ENCODE measurements around the gene COA1. TPM values are rescaled to one million over a fixed set of nuclear protein-coding genes. Genes with fewer than 3 reads are reported as not detected.
A peak's percentile ranks its signal among the peaks of the same experiment; 100 is the strongest.
"Not testable (repeated sequence)": the region's sequence is repeated elsewhere in the genome, so short reads cannot be mapped to it uniquely, and the experiment has no call there.

Gene COA1
- total and polyA plus RNA-seq, 5 donors, result 53.3 to 78.6 (median 63.2) TPM

GRCh38 chr7:43737467-43738127 is 8.3 kb upstream of the COA1 start:
- H3K9me3 ChIP-seq (ENCODE audit: control insufficient read depth, low read length), result no peaks in the 10 kb centered on the region
- H3K27me3 ChIP-seq (ENCODE audit: control insufficient read depth, insufficient read depth), result no peaks in the 10 kb centered on the region
- no peak overlapping the region for H3K4me3 ChIP-seq (ENCODE audit: low read length)
- no peak for ATAC-seq
- intact Hi-C loops (cut with DNase I), result no loop called here
- WGBS, result 89% methylated on average over 6 of the region's 6 CpGs
- DNase-seq, result no peak
- no peak overlapping the region for H3K27ac ChIP-seq (ENCODE audit: low read length)
- H3K4me1 ChIP-seq (ENCODE audit: control insufficient read depth, insufficient read depth, low read length), result peaks cover 2% of the 10 kb centered on the region

- Histone ChIP-seq H3K27me3 (ENCODE audit: control insufficient read depth, insufficient read depth) (no peaks in the 10 kb centered on the region), H3K27ac (ENCODE audit: low read length) (no peak overlapping the region), H3K4me1 (ENCODE audit: control insufficient read depth, insufficient read depth, low read length) (peaks cover 2% of the 10 kb centered on the region), H3K9me3 (ENCODE audit: control insufficient read depth, low read length) (no peaks in the 10 kb centered on the region), H3K4me3 (ENCODE audit: low read length) (no peak overlapping the region)
- DNase-seq (no peak), ATAC-seq (peak in 1 of 2 donors; percentile 29)
- WGBS, result 52% methylated on average over 2 of the region's 2 CpGs
- intact Hi-C loops (cut with DNase I), result no loop called here
Measured at GRCh38 chr7:43735802-43736603, 6.7 kb upstream of the COA1 start.

GRCh38 chr7:43735403-43735801 is 6.1 kb upstream of the COA1 start:
- intact Hi-C loops (cut with DNase I), result no loop called here
- 100% methylated on average over 1 of the region's 1 CpG for WGBS
- H3K9me3 ChIP-seq (ENCODE audit: control insufficient read depth, low read length), result no peaks in the 10 kb centered on the region
- H3K27ac ChIP-seq (ENCODE audit: low read length), result no peak overlapping the region
- no peak overlapping the region for H3K4me3 ChIP-seq (ENCODE audit: low read length)
- no peak for DNase-seq
- no peaks in the 10 kb centered on the region for H3K27me3 ChIP-seq (ENCODE audit: control insufficient read depth, insufficient read depth)
- ATAC-seq, result no peak
- H3K4me1 ChIP-seq (ENCODE audit: control insufficient read depth, insufficient read depth, low read length), result peaks cover 2% of the 10 kb centered on the region

- DNase-seq; H3K9me3 ChIP-seq (ENCODE audit: control insufficient read depth, low read length); H3K4me3 ChIP-seq (ENCODE audit: low read length); H3K4me1 ChIP-seq (ENCODE audit: control insufficient read depth, insufficient read depth, low read length); H3K27me3 ChIP-seq (ENCODE audit: control insufficient read depth, insufficient read depth); intact Hi-C loops (cut with DNase I); ATAC-seq; H3K27ac ChIP-seq (ENCODE audit: low read length): not testable (repeated sequence)
- WGBS, result 70% methylated on average over 18 of the region's 18 CpGs
Measured at GRCh38 chr7:43734575-43735332, 5.4 kb upstream of the COA1 start.

GRCh38 chr7:43731494-43731893 is 2.2 kb upstream of the COA1 start:
- ATAC-seq; intact Hi-C loops (cut with DNase I); H3K9me3 ChIP-seq (ENCODE audit: control insufficient read depth, low read length); H3K4me3 ChIP-seq (ENCODE audit: low read length); H3K27me3 ChIP-seq (ENCODE audit: control insufficient read depth, insufficient read depth); H3K4me1 ChIP-seq (ENCODE audit: control insufficient read depth, insufficient read depth, low read length); H3K27ac ChIP-seq (ENCODE audit: low read length); DNase-seq: not testable (repeated sequence)
- WGBS, result 82% methylated on average over 3 of the region's 3 CpGs

GRCh38 chr7:43729924-43730248 is 563 bp upstream of the COA1 start:
- WGBS, result 13% methylated on average over 4 of the region's 4 CpGs
- ATAC-seq, result peak; percentile 5 to 28
- Histone ChIP-seq H3K27me3 (ENCODE audit: control insufficient read depth, insufficient read depth) (no peaks in the 10 kb centered on the region), H3K4me1 (ENCODE audit: control insufficient read depth, insufficient read depth, low read length) (peaks cover 3% of the 10 kb centered on the region), H3K27ac (ENCODE audit: low read length) (peak overlapping the region; percentile 55), H3K9me3 (ENCODE audit: control insufficient read depth, low read length) (no peaks in the 10 kb centered on the region), H3K4me3 (ENCODE audit: low read length) (peak overlapping the region; percentile 81)
- no peak for DNase-seq
- intact Hi-C loops (cut with DNase I), result loop anchor here in 1 of 4 donors (10.0 kb wide), 1 partner anchor 105 kb away; no protein-coding TSS in a partner anchor

- Histone ChIP-seq H3K27ac (ENCODE audit: low read length) (no peak overlapping the region), H3K4me1 (ENCODE audit: control insufficient read depth, insufficient read depth, low read length) (peaks cover 3% of the 10 kb centered on the region), H3K27me3 (ENCODE audit: control insufficient read depth, insufficient read depth) (no peaks in the 10 kb centered on the region), H3K9me3 (ENCODE audit: control insufficient read depth, low read length) (no peaks in the 10 kb centered on the region), H3K4me3 (ENCODE audit: low read length) (no peak overlapping the region)
- 80% methylated on average over 1 of the region's 1 CpG for WGBS
- ATAC-seq, result no peak
- DNase-seq, result no peak
- intact Hi-C loops (cut with DNase I), result loop anchor here in 1 of 4 donors (10.0 kb wide), 1 partner anchor 107 kb away; no protein-coding TSS in a partner anchor
Measured at GRCh38 chr7:43727494-43727893, 1.8 kb downstream of the COA1 start.

GRCh38 chr7:43727003-43727402 is 2.3 kb downstream of the COA1 start:
- Histone ChIP-seq H3K9me3 (ENCODE audit: control insufficient read depth, low read length) (no peaks in the 10 kb centered on the region), H3K4me1 (ENCODE audit: control insufficient read depth, insufficient read depth, low read length) (peaks cover 3% of the 10 kb centered on the region), H3K4me3 (ENCODE audit: low read length) (no peak overlapping the region), H3K27ac (ENCODE audit: low read length) (no peak overlapping the region), H3K27me3 (ENCODE audit: control insufficient read depth, insufficient read depth) (no peaks in the 10 kb centered on the region)
- 89% methylated on average over 5 of the region's 5 CpGs for WGBS
- ATAC-seq, result no peak
- intact Hi-C loops (cut with DNase I), result loop anchor here in 1 of 4 donors (10.0 kb wide), 1 partner anchor 108 kb away; no protein-coding TSS in a partner anchor
- no peak for DNase-seq

- WGBS, result 61% methylated on average over 4 of the region's 4 CpGs
- no peak overlapping the region for H3K4me3 ChIP-seq (ENCODE audit: low read length)
- H3K9me3 ChIP-seq (ENCODE audit: control insufficient read depth, low read length), result no peaks in the 10 kb centered on the region
- H3K27me3 ChIP-seq (ENCODE audit: control insufficient read depth, insufficient read depth), result no peaks in the 10 kb centered on the region
- ATAC-seq (no peak), DNase-seq (no peak)
- intact Hi-C loops (cut with DNase I), result loop anchor here in 1 of 4 donors (10.0 kb wide), 1 partner anchor 108 kb away; no protein-coding TSS in a partner anchor
- no peak overlapping the region for H3K27ac ChIP-seq (ENCODE audit: low read length)
- peaks cover 3% of the 10 kb centered on the region for H3K4me1 ChIP-seq (ENCODE audit: control insufficient read depth, insufficient read depth, low read length)
Measured at GRCh38 chr7:43726466-43726865, 2.9 kb downstream of the COA1 start.

- H3K9me3 ChIP-seq (ENCODE audit: control insufficient read depth, low read length), result no peaks in the 10 kb centered on the region
- H3K4me1 ChIP-seq (ENCODE audit: control insufficient read depth, insufficient read depth, low read length), result peaks cover 3% of the 10 kb centered on the region
- DNase-seq, result no peak
- no peak for ATAC-seq
- no peak overlapping the region for H3K27ac ChIP-seq (ENCODE audit: low read length)
- H3K27me3 ChIP-seq (ENCODE audit: control insufficient read depth, insufficient read depth), result no peaks in the 10 kb centered on the region
- 91% methylated on average over 3 of the region's 3 CpGs for WGBS
- no peak overlapping the region for H3K4me3 ChIP-seq (ENCODE audit: low read length)
- intact Hi-C loops (cut with DNase I), result loop anchor here in 1 of 4 donors (10.0 kb wide), 1 partner anchor 110 kb away; no protein-coding TSS in a partner anchor
Measured at GRCh38 chr7:43725251-43725650, 4.1 kb downstream of the COA1 start.

GRCh38 chr7:43723007-43723341 is 6.3 kb downstream of the COA1 start:
- intact Hi-C loops (cut with DNase I), result loop anchor here in 3 of 4 donors (5.0 to 10.0 kb wide), 2 partner anchors 112 to 141 kb away; partner anchors contain the start of gene STK17A (in 3 of the 3)
- Histone ChIP-seq H3K27ac (ENCODE audit: low read length) (no peak overlapping the region), H3K4me3 (ENCODE audit: low read length) (no peak overlapping the region), H3K9me3 (ENCODE audit: control insufficient read depth, low read length) (no peaks in the 10 kb centered on the region), H3K27me3 (ENCODE audit: control insufficient read depth, insufficient read depth) (no peaks in the 10 kb centered on the region), H3K4me1 (ENCODE audit: control insufficient read depth, insufficient read depth, low read length) (no peaks in the 10 kb centered on the region)
- DNase-seq (no peak), ATAC-seq (no peak)
